CD1c-positive myeloid dendritic cell (primary cell): Measurements from ENCODE around the gene EML2.
"Not testable (repeated sequence)": the region's sequence is repeated elsewhere in the genome, so short reads cannot be mapped to it uniquely, and the experiment has no call there.

Source experiments
- DNase-seq: peaks from one replicate; pipeline ENCODE4 v3.0.0-alpha.2; 2016; ENCODE audit errors: extremely low spot score

EML2 gene, protein sequence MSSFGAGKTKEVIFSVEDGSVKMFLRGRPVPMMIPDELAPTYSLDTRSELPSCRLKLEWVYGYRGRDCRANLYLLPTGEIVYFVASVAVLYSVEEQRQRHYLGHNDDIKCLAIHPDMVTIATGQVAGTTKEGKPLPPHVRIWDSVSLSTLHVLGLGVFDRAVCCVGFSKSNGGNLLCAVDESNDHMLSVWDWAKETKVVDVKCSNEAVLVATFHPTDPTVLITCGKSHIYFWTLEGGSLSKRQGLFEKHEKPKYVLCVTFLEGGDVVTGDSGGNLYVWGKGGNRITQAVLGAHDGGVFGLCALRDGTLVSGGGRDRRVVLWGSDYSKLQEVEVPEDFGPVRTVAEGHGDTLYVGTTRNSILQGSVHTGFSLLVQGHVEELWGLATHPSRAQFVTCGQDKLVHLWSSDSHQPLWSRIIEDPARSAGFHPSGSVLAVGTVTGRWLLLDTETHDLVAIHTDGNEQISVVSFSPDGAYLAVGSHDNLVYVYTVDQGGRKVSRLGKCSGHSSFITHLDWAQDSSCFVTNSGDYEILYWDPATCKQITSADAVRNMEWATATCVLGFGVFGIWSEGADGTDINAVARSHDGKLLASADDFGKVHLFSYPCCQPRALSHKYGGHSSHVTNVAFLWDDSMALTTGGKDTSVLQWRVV

DNA sequence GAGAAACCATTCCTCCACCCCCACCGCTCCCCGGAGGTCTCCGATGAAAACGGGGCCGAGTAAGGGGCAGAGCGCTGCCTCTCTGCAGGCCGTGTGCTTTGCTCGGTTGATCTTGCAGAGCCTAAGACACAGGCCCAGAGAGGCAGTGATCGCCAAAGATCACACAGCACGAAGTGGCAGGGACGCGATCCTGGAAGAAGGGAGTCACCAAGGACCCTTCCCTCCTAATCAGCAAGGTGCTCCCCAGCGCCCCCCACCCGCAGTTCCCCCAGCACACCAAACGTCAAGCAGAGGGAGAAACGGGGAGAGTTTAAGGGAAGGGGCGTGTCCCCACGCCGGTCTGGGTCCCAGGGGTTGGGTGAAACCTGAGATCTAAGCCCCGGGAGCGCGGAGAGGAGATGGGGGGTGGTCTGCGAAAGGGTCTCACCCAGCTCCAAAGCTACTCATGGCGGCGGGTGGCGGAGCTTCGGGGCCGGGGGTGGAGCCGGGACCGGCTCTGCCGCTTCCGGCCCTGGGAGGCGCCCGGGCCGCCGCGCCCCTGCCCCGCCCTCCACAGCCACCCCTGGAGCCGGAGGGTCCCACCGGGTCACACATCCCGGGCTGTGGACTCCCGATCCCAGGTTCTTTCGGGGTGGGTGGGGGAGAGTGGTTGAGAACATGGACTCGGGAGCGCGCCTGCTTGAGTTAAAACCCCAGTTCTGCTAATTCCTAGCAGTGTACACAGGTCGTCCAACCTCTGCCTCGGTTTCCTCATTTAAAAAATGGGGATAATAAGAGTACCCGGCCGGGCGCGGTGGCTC, at the start of gene EML2:
TSS of gene EML2 (minus strand) at position 468 of the 800 bp plus-strand sequence. CDS start at position 447, 21 bp downstream.
- DNase-seq, result peak; percentile 37

GRCh38 chr19:45687599-45687998, 48.4 kb upstream of the EML2 start:
- DNase-seq, result no peak

DNA sequence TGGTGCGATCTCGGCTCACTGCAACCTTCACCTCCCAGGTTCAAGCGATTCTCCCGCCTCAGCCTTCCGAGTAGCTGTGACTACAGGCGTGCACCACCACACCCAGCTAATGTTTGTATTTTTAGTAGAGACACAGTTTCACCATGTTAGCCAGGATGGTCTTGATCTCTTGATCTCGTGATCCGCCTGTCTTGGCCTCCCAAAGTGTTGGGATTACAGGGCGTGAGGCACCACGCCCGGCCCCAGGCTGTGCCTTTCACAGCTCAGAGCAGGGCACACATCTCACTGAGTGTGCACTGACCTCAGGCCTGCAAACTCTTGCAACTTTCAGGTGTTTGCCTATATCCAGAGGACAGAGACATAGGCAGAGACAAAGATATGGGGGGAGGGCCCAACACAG, 45.8 kb upstream of the EML2 start:
- DNase-seq, result not testable (repeated sequence)

DNA sequence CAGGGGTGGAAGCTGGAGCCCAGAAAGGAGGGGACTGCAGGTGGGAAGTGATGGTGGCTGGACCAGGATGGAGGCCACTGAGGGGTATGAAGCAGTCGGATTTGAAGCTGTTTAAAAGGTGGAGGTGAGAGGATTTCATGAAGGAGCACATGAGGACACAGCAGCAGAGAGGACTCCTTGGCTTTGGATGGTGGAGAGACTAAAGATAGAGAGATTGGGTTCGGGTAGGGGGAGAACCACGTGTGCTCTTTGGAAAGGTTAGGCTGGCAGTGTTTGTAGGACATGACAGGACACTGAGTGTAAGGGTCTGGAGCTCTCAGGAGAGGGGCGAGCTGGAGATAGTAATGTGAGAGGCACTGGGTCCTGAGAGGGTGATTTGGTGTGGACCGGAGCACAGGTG, 43.7 kb upstream of the EML2 start:
- DNase-seq, result no peak

- DNase-seq, result no peak
Measured at GRCh38 chr19:45682117-45682516, 42.9 kb upstream of the EML2 start.

DNA sequence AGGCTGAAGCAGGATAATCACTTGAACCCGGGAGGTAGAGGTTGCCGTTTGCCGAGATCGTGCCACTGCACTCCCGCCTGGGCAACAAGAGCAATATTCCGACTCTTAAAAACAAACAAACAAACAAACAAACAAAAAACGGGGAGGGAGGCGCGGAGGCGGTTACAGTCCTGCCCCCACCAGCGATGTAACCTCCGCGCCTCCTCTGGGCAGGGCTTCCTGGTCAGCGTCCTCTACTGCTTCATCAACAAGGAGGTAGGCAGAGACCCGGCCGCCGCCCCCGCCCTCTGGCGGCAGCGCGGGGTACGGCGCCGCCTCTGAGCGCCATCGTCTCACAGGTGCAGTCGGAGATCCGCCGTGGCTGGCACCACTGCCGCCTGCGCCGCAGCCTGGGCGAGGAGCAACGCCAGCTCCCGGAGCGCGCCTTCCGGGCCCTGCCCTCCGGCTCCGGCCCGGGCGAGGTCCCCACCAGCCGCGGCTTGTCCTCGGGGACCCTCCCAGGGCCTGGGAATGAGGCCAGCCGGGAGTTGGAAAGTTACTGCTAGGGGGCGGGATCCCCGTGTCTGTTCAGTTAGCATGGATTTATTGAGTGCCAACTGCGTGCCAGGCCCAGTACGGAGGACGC, 42.3 kb upstream of the EML2 start:
- peak; percentile 87 for DNase-seq

DNA sequence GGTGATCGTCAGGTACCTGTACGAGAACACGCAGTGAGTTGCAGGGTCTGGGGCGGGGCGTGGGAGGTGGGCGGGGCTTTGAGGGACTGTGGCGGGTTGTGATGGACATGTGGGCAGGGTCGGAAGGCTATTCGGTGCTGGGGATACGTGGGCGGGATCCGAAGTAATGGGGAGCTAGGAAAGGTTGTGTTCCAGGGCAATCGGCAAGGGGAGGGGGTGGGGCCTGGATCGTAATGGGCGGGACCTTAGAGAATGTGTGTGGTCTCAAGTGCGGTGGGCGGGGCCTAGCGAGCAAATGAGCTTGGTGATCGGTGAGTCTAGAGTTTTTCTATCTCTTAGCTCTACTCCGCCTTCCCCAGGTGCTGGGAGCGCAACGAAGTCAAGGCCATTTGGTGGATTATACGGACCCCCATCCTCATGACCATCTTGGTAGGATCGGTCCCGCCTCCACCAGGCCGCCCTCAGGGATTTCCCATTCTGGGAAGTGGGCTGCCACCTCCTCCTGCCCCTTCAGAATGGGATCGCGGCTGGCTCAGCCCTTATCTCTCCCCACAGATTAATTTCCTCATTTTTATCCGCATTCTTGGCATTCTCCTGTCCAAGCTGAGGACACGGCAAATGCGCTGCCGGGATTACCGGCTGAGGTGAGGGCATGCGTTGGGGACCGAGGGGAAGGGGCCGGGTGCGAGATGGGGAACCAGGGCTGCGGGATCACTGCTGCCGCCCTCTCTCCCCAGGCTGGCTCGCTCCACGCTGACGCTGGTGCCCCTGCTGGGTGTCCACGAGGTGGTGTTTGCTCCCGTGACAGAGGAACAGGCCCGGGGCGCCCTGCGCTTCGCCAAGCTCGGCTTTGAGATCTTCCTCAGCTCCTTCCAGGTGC, 38.4 kb upstream of the EML2 start:
- peak; percentile 59 for DNase-seq

- DNase-seq, result peak; percentile 31
Measured at GRCh38 chr19:45676851-45677263, 37.7 kb upstream of the EML2 start.

- DNase-seq, result no peak
Measured at GRCh38 chr19:45674946-45675345, 35.7 kb upstream of the EML2 start.

- peak; percentile 86 for DNase-seq
Measured at GRCh38 chr19:45670670-45671453, 31.7 kb upstream of the EML2 start.

DNA sequence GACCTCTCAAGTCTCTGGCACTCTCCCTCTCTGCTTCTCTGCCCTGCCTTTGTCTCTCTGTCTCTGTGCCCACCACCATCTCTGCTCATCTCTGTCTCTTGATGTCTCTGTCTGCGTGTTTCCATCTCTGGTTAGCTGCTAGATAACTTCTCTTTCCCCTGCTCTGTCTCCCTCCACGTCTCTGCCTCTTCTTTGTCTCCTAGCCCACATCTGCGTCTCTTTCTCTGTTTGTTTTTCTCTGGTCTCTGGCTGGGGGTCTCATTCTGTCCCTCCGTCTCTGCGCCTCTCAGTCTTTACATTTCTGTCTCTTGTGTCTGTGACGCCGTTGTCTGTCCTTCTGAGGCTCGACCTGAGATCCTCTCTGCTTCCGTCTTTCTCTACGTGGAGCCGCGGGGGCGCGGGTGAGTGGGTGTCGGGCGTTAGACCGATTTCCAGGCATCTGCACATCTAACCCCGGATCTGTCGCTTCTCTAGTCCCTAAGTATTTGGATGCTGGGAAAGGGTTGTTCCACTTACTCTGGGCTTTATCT, 29.2 kb upstream of the EML2 start:
- peak; percentile 68 for DNase-seq

- DNase-seq, result peak; percentile 71
Measured at GRCh38 chr19:45667620-45668341, 28.6 kb upstream of the EML2 start, which contains the start of gene GIPR. Gene GIPR (plus strand): TSS chr19:45668221. CDS start chr19:45669521, 1,300 bp downstream.

GRCh38 chr19:45664575-45664974, 25.4 kb upstream of the EML2 start:
- no peak for DNase-seq

DNA sequence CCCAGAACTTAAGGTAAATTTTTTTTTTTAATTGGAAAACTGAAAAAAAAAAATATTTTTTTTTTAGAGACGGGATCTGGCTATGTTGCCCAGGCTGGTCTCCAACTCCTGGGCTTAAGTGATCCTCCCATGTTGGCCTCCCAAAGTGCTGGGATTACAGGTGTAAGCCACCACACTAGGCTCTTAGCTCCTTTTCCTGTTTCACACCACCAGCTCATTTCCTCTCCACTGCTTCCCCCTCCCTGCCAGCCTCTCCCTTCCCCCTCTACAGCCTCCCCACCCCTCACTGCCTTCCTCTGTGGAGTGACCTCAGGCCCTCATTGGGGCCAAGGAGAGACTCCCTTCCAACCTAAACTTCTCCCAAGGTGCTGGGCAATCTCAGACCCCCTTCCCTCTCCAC, 24.6 kb upstream of the EML2 start:
- DNase-seq, result no peak

- DNase-seq, result no peak
Measured at GRCh38 chr19:45660636-45661035, 21.4 kb upstream of the EML2 start.

DNA sequence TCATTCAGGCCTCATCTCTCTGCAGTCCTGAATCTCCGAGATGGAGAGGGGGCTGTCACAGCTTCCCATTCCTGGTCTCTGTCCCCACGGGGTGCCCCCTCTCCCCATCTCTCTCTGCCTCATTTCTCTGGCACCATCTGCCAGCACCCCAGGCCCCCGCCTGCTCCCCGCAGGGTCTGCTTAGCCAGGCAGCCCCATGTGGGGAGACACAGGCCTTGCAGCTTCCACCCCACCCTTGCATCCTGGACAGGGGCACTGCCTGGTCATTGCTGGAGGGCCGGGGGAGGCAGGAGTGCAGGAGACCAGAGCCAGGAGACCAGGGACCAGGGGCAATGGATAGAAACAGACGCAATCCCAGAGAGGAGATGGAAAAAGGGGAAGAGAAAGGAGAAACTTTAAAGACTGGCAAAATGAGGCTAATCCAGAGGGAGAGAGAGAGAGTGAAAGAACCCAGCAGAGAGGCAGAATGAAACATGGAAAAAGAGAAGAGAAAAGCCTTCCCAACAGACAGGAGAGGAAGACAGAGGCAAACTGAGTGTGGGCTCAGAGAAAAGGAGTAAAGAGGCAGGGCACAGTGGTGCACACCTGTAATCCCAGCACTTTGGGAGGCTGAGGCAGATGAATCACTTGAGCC, 20.0 kb upstream of the EML2 start:
- DNase-seq, result no peak

DNA sequence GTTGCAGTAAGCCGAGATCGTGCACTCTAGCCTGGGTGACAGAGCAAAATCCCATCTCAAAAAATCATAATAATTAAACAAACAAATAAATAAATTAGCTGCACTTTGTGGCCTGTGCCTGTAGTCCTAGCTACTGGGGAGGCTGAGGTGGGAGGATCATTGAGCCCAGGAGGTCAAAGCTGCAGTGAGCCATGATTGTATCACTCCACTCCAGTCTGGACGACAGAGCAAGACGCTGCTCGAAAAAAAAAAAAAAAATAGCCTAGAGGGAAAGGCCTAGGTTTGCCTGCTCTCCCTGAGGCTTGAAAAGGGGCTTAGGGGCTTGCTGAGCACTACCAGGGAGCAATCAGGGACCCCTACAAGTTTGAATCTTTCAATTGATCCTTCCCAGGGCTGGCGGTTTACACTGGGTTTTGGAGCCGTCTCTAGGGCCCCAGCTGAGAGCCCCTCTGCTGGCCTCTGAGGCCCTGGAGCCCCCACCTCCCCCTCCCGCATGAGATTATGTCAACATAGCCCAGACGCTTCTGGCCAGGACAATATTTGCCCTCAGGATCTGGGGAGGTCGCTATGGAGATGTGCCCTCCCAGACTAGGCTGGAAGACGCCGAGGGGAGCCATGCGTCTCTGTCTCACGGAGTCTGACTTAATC, 18.4 kb upstream of the EML2 start:
- no peak for DNase-seq

DNA sequence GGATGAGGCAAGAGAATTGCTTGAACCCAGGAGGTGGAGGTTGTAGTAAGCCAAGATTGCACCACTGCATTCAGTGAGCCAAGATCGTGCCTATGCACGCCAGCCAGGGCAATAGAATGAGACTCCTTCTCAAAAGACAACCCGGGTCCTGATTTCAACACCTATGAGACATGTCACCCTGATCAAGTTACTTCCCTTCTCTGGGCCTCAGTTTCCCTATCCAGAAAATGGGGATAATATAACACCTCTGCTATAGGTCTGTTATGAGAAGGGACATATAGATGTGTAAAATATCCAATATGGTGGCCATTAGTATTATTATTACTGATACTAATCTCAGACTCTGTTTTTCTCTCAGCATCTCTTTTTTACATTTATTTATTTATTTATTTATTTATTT, 15.9 kb upstream of the EML2 start:
- DNase-seq, result no peak
